Brain microvascular endothelial cell (primary cell): ENCODE measurements around the gene FKBP11.

Experiments
- DNase-seq: peaks from one replicate; pipeline ENCODE4 v3.0.0-alpha.2; 2020
- H3K27ac ChIP-seq: fragments of 250-450 bp; sonication (Bioruptor Pico); 2 replicates; pipeline ENCODE4 v1.5.1; 2020; ENCODE audit warnings: mild to moderate bottlenecking, moderate library complexity
- H3K27me3 ChIP-seq: fragments of 250-450 bp; sonication (Bioruptor Pico); replicated peaks from 2 replicates; pipeline ENCODE4 v1.5.1; 2020; ENCODE audit warnings: mild to moderate bottlenecking
- H3K36me3 ChIP-seq: fragments of 250-450 bp; sonication (Bioruptor Pico); replicated peaks from 2 replicates; pipeline ENCODE4 v1.5.1; 2020; ENCODE audit warnings: mild to moderate bottlenecking
- H3K4me3 ChIP-seq: 2 replicates; pipeline ENCODE4 v1.5.1; 2011; ENCODE audit warnings: low read depth, mild to moderate bottlenecking, control low read depth, low read length, moderate library complexity
- in situ Hi-C: cut with HindIII; loops from 2 replicates; pipeline ENCODE4 v1.10.0; 2017; ENCODE audit warnings: low sequenced_read_pairs, low pct_ligation_motif_present
- TF ChIP-seq, protein P1 (sequence below): IDR thresholded peaks from 2 replicates; pipeline ENCODE4 v1.5.1; 2011; ENCODE audit warnings: low read depth, mild to moderate bottlenecking, moderate library complexity, low read length, control low read depth, inconsistent platforms; ENCODE audit errors: missing control alignments

FKBP11 gene

DNA sequence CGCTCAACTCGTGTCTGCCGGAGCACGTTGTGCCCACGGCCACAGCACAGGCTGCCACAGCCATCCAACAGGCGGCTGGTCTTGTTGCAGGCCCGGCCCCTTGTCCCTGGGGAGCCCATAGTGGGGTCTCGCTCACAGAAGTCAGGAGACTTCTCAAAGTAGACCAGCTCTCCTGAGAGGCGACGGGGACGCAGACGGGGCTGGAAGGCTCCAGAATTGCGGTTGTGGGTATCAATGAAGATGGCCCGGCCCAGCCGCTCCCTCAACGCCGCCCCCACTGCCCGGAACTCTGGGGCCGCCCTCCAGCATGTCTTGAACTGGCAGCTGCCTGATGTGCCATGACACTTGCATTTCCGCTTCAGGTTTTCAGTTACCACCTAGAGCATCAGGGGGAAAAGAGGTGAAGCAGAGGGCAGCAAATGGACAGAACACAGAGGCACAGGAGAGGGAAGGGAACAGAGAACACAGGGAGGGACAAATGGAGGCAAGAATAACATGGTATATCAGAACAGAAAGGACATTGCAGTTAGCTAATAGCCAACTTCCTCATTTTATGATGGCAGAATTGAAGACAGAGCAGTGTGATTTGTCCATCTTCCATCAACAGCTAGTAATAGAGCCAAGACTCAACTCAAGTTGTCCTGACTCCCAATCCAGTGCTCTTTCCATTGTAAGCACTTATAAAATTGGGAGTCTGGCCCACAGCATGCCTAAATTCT lies 41.0 kb upstream of the FKBP11 start:
- Histone ChIP-seq H3K27ac (no peak overlapping the region), H3K4me3 (no peak overlapping the region), H3K27me3 (peaks cover 35% of the 10 kb centered on the region), H3K36me3 (no peaks in the 10 kb centered on the region)
- TF ChIP-seq, protein P1, sequence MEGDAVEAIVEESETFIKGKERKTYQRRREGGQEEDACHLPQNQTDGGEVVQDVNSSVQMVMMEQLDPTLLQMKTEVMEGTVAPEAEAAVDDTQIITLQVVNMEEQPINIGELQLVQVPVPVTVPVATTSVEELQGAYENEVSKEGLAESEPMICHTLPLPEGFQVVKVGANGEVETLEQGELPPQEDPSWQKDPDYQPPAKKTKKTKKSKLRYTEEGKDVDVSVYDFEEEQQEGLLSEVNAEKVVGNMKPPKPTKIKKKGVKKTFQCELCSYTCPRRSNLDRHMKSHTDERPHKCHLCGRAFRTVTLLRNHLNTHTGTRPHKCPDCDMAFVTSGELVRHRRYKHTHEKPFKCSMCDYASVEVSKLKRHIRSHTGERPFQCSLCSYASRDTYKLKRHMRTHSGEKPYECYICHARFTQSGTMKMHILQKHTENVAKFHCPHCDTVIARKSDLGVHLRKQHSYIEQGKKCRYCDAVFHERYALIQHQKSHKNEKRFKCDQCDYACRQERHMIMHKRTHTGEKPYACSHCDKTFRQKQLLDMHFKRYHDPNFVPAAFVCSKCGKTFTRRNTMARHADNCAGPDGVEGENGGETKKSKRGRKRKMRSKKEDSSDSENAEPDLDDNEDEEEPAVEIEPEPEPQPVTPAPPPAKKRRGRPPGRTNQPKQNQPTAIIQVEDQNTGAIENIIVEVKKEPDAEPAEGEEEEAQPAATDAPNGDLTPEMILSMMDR = no peak
- DNase-seq = no peak
- in situ Hi-C loops = no loop called here

GRCh38 chr12:48965298-48965838 lies 40.1 kb upstream of the FKBP11 start:
- Histone ChIP-seq H3K36me3 (no peaks in the 10 kb centered on the region), H3K4me3 (no peak overlapping the region), H3K27ac (no peak overlapping the region), H3K27me3 (peaks cover 25% of the 10 kb centered on the region)
- DNase-seq = no peak
- TF ChIP-seq, protein P1 = peak; percentile 67
- in situ Hi-C loops = no loop called here

GRCh38 chr12:48961801-48962200 lies 36.5 kb upstream of the FKBP11 start:
- TF ChIP-seq, protein P1 = no peak
- peaks cover 11% of the 10 kb centered on the region for H3K27me3 ChIP-seq
- in situ Hi-C loops = no loop called here

DNA sequence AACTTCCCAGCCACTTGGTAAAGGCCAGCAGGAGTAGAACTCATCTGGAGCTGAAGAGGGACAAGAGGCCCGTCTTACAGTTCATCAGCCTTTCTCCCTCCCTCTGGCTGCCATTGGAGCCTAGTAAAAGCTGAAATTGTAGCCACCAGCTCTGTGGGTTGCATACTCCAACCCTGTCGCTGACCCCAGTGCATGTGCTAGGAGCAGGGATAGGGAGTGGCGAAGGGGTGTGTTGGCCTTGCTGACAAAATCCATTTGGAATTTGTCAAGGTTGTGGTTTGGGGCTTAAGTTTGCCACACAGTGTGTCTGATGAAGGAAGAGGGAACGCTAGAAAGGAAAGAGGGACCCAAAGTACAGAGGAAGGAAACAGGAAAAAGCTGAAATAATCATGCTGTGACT lies 36.0 kb upstream of the FKBP11 start:
- peaks cover 9% of the 10 kb centered on the region for H3K27me3 ChIP-seq
- no peaks in the 10 kb centered on the region for H3K36me3 ChIP-seq
- no peak for DNase-seq
- in situ Hi-C loops = no loop called here
- TF ChIP-seq, protein P1 = no peak
- H3K4me3 ChIP-seq = no peak overlapping the region
- no peak overlapping the region for H3K27ac ChIP-seq

More at GRCh38 chr12:48961801-48962200, 36.5 kb upstream of the FKBP11 start:
- DNase-seq = no peak
- H3K4me3 ChIP-seq = no peak overlapping the region
- H3K36me3 ChIP-seq = no peaks in the 10 kb centered on the region
- no peak overlapping the region for H3K27ac ChIP-seq

GRCh38 chr12:48960834-48961233 lies 35.5 kb upstream of the FKBP11 start:
- no peak overlapping the region for H3K27ac ChIP-seq
- H3K4me3 ChIP-seq = no peak overlapping the region
- H3K27me3 ChIP-seq = peaks cover 4% of the 10 kb centered on the region
- DNase-seq = no peak
- H3K36me3 ChIP-seq = peaks cover 3% of the 10 kb centered on the region
- in situ Hi-C loops = no loop called here
- TF ChIP-seq, protein P1 = no peak

DNA sequence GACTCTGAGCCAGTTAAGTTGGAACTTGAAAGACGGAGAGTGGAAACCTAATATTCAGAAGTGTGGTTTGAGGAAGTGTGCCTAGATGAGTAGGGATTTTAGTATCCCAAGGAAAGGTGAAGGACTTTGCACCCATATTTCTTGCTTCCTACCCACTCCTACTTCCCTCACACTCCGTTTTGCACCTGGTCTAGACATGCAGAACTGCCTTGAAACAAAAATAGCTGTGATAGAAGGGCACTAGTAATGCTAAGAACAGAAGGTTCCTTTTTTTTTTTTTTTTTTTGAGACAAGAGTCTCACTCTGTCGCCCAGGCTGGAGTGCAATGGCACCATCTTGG lies 32.7 kb upstream of the FKBP11 start:
- DNase-seq = no peak
- Histone ChIP-seq H3K36me3 (peaks cover 18% of the 10 kb centered on the region), H3K4me3 (no peak overlapping the region), H3K27ac (no peak overlapping the region), H3K27me3 (no peaks in the 10 kb centered on the region)
- in situ Hi-C loops = no loop called here
- TF ChIP-seq, protein P1 = no peak
